ENCODE data around the gene DYRK2.

DNA sequence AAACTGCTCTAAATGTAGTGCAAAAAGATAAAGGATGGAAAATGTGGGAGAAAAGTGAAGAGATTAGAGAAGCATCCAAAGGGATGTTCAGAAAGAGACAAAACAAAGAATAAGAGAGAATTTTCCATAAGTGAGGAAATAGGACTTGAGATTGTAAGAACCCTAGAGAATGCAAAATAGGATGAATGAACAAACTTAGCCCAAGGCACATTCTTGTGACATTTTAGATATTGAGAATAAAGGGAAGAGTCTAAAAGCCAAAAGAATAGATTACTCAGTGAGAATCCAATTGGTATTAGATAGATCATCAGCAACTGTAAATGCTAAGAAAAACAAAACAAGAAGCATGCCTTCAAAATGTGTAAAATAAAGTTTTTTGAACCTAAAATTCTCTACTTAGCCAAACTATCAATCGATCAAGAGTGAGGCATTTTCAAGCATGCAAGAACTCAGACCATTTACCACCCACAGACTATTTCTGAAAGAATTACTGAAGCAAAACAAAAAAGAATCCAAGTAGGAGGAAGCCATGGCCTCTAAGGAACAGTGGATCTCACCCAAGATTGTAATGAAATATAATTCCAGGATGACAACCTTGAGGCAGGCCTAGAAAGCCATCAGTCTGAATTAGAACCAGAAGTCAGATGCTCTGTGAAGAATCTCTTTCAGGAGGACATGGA is 33.5 kb downstream of the DYRK2 start:
- TF ChIP-seq, protein P1, sequence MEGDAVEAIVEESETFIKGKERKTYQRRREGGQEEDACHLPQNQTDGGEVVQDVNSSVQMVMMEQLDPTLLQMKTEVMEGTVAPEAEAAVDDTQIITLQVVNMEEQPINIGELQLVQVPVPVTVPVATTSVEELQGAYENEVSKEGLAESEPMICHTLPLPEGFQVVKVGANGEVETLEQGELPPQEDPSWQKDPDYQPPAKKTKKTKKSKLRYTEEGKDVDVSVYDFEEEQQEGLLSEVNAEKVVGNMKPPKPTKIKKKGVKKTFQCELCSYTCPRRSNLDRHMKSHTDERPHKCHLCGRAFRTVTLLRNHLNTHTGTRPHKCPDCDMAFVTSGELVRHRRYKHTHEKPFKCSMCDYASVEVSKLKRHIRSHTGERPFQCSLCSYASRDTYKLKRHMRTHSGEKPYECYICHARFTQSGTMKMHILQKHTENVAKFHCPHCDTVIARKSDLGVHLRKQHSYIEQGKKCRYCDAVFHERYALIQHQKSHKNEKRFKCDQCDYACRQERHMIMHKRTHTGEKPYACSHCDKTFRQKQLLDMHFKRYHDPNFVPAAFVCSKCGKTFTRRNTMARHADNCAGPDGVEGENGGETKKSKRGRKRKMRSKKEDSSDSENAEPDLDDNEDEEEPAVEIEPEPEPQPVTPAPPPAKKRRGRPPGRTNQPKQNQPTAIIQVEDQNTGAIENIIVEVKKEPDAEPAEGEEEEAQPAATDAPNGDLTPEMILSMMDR (conservative IDR thresholded peaks at IDR 0.05; ENCODE audit: low read depth, low read length): no peak
- TF ChIP-seq EZH2 (IDR thresholded peaks at IDR 0.05; ENCODE audit: low read length, unreplicated experiment): no peak
